ENCODE data around the gene ZNF385D. TPM values are rescaled to one million over a fixed set of nuclear protein-coding genes. Genes with fewer than 3 reads are reported as not detected.

Gene ZNF385D
- total RNA-seq, 1 donor from 2014 or later = 0.10 TPM

GRCh38 chr3:21715662-21716061 is 35.3 kb downstream of the ZNF385D start:
- Mint-ChIP-seq H3K4me1 (ENCODE audit: low read depth) (no peaks in the 10 kb centered on the region), H3K27me3 (no peaks in the 10 kb centered on the region), H3K4me3 (ENCODE audit: low read depth) (no peak overlapping the region), H3K27ac (no peak overlapping the region), H3K36me3 (ENCODE audit: insufficient read depth) (no peaks in the 10 kb centered on the region), H3K9me3 (ENCODE audit: low read depth) (peaks cover 7% of the 10 kb centered on the region)
- no peak for TF ChIP-seq CTCF (IDR thresholded peaks at IDR 0.05; ENCODE audit: unreplicated experiment)
- DNase-seq (ENCODE audit: low spot score, unreplicated experiment) = no peak

GRCh38 chr3:21705769-21706168 is 45.2 kb downstream of the ZNF385D start:
- H3K9me3 Mint-ChIP-seq (ENCODE audit: low read depth) = no peaks in the 10 kb centered on the region
- DNase-seq (ENCODE audit: low spot score, unreplicated experiment) = no peak
- no peak for TF ChIP-seq CTCF (IDR thresholded peaks at IDR 0.05; ENCODE audit: unreplicated experiment)
- no peaks in the 10 kb centered on the region for H3K27me3 Mint-ChIP-seq
- H3K27ac Mint-ChIP-seq = no peak overlapping the region
- no peaks in the 10 kb centered on the region for H3K4me1 Mint-ChIP-seq (ENCODE audit: low read depth)
- H3K36me3 Mint-ChIP-seq (ENCODE audit: insufficient read depth) = no peaks in the 10 kb centered on the region
- no peak overlapping the region for H3K4me3 Mint-ChIP-seq (ENCODE audit: low read depth)

- no peaks in the 10 kb centered on the region for H3K27me3 Mint-ChIP-seq
- H3K4me1 Mint-ChIP-seq (ENCODE audit: low read depth) = no peaks in the 10 kb centered on the region
- H3K4me3 Mint-ChIP-seq (ENCODE audit: low read depth) = no peak overlapping the region
- H3K27ac Mint-ChIP-seq = no peak overlapping the region
- no peaks in the 10 kb centered on the region for H3K9me3 Mint-ChIP-seq (ENCODE audit: low read depth)
- no peaks in the 10 kb centered on the region for H3K36me3 Mint-ChIP-seq (ENCODE audit: insufficient read depth)
- DNase-seq (ENCODE audit: low spot score, unreplicated experiment) = no peak
- no peak for TF ChIP-seq CTCF (IDR thresholded peaks at IDR 0.05; ENCODE audit: unreplicated experiment)
Observed at GRCh38 chr3:21704796-21705195, 46.2 kb downstream of the ZNF385D start.

- Mint-ChIP-seq H3K4me1 (ENCODE audit: low read depth) (no peaks in the 10 kb centered on the region), H3K9me3 (ENCODE audit: low read depth) (no peaks in the 10 kb centered on the region), H3K36me3 (ENCODE audit: insufficient read depth) (no peaks in the 10 kb centered on the region), H3K4me3 (ENCODE audit: low read depth) (no peak overlapping the region), H3K27ac (no peak overlapping the region), H3K27me3 (no peaks in the 10 kb centered on the region)
- no peak for DNase-seq (ENCODE audit: low spot score, unreplicated experiment)
- no peak for TF ChIP-seq CTCF (IDR thresholded peaks at IDR 0.05; ENCODE audit: unreplicated experiment)
Observed at GRCh38 chr3:21703291-21703690, 47.7 kb downstream of the ZNF385D start.

- Mint-ChIP-seq H3K36me3 (ENCODE audit: insufficient read depth) (no peaks in the 10 kb centered on the region), H3K27me3 (no peaks in the 10 kb centered on the region), H3K4me1 (ENCODE audit: low read depth) (no peaks in the 10 kb centered on the region), H3K4me3 (ENCODE audit: low read depth) (no peak overlapping the region), H3K9me3 (ENCODE audit: low read depth) (no peaks in the 10 kb centered on the region), H3K27ac (no peak overlapping the region)
- no peak for DNase-seq (ENCODE audit: low spot score, unreplicated experiment)
- no peak for TF ChIP-seq CTCF (IDR thresholded peaks at IDR 0.05; ENCODE audit: unreplicated experiment)
Observed at GRCh38 chr3:21697707-21698106, 53.3 kb downstream of the ZNF385D start.

Measured in progenitor cell of endocrine pancreas (in vitro differentiated cells).